ENCODE measurements around the gene SLC20A1. TPM values are rescaled to one million over a fixed set of nuclear protein-coding genes. Genes with fewer than 3 reads are reported as not detected.

Gene SLC20A1
- total RNA-seq, 1 experiment from 2014 or later: 154 TPM

- H3K9me3 ChIP-seq (ENCODE audit: control insufficient read depth in 1 of 2, insufficient read depth in 1 of 2, low read depth in 1 of 2, low read length in 2 of 2): no peaks in the 10 kb centered on the region
- ChIA-PET CTCF (no interaction called here), POLR2A (interaction anchor here (0.8 kb wide), 1 partner anchor 10 kb away, joined by 3 read pairs; no protein-coding TSS in a partner anchor), RAD21 (ENCODE audit: low non-redundant PET in 1 of 2, low total read pairs in 2 of 2, uncharacterized antibody in 2 of 2, unreplicated experiment in 2 of 2) (no interaction called here)
- no peak overlapping the region for H3K27ac ChIP-seq (ENCODE audit: low read depth, low read length)
- no peaks in the 10 kb centered on the region for H3K9me2 ChIP-seq (ENCODE audit: insufficient read depth)
- H3K27me3 ChIP-seq (ENCODE audit: insufficient read depth, low read length): no peaks in the 10 kb centered on the region
- H2AFZ ChIP-seq (ENCODE audit: low read depth, low read length, poor library complexity, severe bottlenecking): no peak overlapping the region
- H3K4me3 ChIP-seq (replicated peaks in 1 of 2; ENCODE audit: low read depth in 1 of 2, low read length in 2 of 2): no peak overlapping the region
- ATAC-seq (no peak), DNase-seq (ENCODE audit: low read depth, low spot score) (no peak)
- no peak overlapping the region for H3K4me2 ChIP-seq (ENCODE audit: low read length)
- H3K9ac ChIP-seq (ENCODE audit: low read length): no peak overlapping the region
- TF ChIP-seq MAX (IDR thresholded peaks at IDR 0.05): no peak
- TF ChIP-seq EZH2phosphoT487 (IDR thresholded peaks at IDR 0.05; ENCODE audit: borderline replicate concordance): no peak
- no peak for TF ChIP-seq JUND (IDR thresholded peaks at IDR 0.05)
- no peak for TF ChIP-seq POLR2AphosphoS5 (IDR thresholded peaks at IDR 0.05; ENCODE audit: low read depth, low read length)
- TF ChIP-seq CEBPB (IDR thresholded peaks at IDR 0.05; ENCODE audit: low read depth): no peak
- TF ChIP-seq SP1 (IDR thresholded peaks at IDR 0.05; ENCODE audit: low read depth): no peak
- no peak for TF ChIP-seq ZNF274 (IDR thresholded peaks at IDR 0.05; ENCODE audit: low read depth, low read length)
- TF ChIP-seq EZH2 (IDR thresholded peaks at IDR 0.05): no peak
- TF ChIP-seq ELF1 (IDR thresholded peaks at IDR 0.05; ENCODE audit: borderline replicate concordance, low read depth): no peak
- no peak for TF ChIP-seq SIN3A (IDR thresholded peaks at IDR 0.05; ENCODE audit: low read depth)
- no peak for TF ChIP-seq POLR2A (IDR thresholded peaks at IDR 0.05; ENCODE audit: borderline replicate concordance, extremely low read depth, insufficient read depth, insufficient read length)
- no peak for TF ChIP-seq CTCF (IDR thresholded peaks at IDR 0.05 in 2 of 3, conservative IDR thresholded peaks at IDR 0.05 in 1 of 3; ENCODE audit: borderline replicate concordance in 1 of 3, insufficient read depth in 1 of 3, low read depth in 2 of 3, low read length in 2 of 3)
- no peak for TF ChIP-seq ATF3 (IDR thresholded peaks at IDR 0.05)
- no peak for TF ChIP-seq EGR1 (IDR thresholded peaks at IDR 0.05; ENCODE audit: low read depth)
- TF ChIP-seq CBX3 (IDR thresholded peaks at IDR 0.05; ENCODE audit: low read depth): no peak
- no peak for TF ChIP-seq SRF (IDR thresholded peaks at IDR 0.05; ENCODE audit: low read depth)
- TF ChIP-seq RAD21 (IDR thresholded peaks at IDR 0.05; ENCODE audit: low read depth): no peak
- no peak for TF ChIP-seq FOSL1 (IDR thresholded peaks at IDR 0.05; ENCODE audit: low read depth)
- intact Hi-C loops (cut with micrococcal nuclease): no loop called here
- BruUV-seq (replicated peaks): no TSS peak
- H4K20me1 ChIP-seq (ENCODE audit: insufficient read depth): no peaks in the 10 kb centered on the region
- H3K4me1 ChIP-seq (ENCODE audit: control insufficient read depth in 1 of 2, insufficient read depth in 2 of 2, low read length in 2 of 2): peaks cover 18 to 25% of the 10 kb centered on the region in 2 experiments
- no peaks in the 10 kb centered on the region for H3K79me2 ChIP-seq (ENCODE audit: insufficient read depth, low read length)
- H3K36me3 ChIP-seq (ENCODE audit: control insufficient read depth in 1 of 2, insufficient read depth in 2 of 2, low read length in 2 of 2): no peaks in the 10 kb centered on the region
These were observed 8.5 kb upstream of the SLC20A1 start for GRCh38 chr2:112637289-112637660.
